NCI-H187 (cell line): ENCODE data around the gene DDRGK1.
"Not testable (repeated sequence)": the region's sequence is repeated elsewhere in the genome, so short reads cannot be mapped to it uniquely, and the experiment has no call there.

Experiments used
- DNase-seq, 2 experiments: peaks; one replicate each; lab custom pipeline; 2025; lab: John Stamatoyannopoulos, UW

DDRGK1 gene

GRCh38 chr20:3183896-3184612 lies 20.4 kb downstream of the DDRGK1 start:
- DNase-seq, result peak in 1 of 2 experiments; percentile 52

GRCh38 chr20:3182429-3182828 lies 22.1 kb downstream of the DDRGK1 start:
- DNase-seq, result not testable (repeated sequence)

GRCh38 chr20:3181270-3181669 lies 23.2 kb downstream of the DDRGK1 start:
- DNase-seq, result no peak

- no peak for DNase-seq
Observed at GRCh38 chr20:3180319-3180718, 24.2 kb downstream of the DDRGK1 start.

DNA sequence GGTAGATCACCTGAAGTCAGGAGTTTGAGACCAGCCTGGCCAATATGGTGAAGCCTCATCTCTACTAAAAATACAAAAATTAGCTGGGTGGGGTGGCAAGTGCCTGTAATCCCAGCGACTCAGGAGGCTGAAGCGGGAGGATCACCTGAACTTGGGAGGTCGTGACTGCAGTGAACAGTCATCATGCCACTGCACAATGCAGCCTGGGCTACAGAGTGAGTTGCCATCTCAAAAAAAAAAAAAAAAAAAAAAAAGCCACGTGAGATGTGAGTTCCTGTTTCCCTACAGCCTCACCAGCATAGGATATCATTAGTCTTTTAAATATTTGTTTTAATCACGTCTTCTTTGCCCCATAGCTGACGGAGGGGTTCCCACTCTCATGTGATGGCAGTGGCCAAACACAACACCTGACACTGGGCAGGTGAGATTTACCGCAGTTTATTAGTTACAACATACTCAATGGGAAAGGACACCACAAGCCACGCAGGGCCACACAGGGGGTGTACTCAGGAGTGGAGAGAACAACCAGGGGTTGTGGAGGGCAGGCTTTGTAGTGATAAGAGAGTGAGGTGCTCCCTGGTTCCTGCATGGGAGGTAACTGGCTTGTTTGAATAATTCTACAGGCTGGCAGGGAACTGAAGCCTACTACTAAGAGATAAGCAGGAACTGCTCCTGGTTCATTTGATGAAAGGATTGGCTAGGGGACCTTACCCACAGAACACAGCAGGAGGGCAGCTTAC lies 26.6 kb downstream of the DDRGK1 start:
- DNase-seq, result no peak

DNA sequence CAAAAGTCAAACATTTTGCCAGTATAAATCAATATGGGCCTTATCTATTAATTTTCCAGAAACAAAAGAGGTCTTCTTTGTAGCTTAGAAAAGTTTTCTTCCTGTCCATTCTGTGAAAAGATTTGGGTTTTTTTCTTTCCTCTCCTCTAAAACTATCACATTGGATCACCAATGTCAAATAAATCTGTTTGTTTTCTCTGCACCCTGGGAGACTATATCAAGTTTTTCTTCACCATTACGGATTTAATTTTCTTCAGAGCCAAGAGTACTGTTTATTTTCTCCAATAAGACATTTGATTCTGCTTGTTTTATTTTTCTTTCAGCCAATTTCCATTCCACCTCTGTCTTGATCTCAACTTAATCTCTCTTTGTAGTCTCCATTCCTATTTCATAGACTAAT lies 29.2 kb downstream of the DDRGK1 start:
- DNase-seq, result no peak

DNA sequence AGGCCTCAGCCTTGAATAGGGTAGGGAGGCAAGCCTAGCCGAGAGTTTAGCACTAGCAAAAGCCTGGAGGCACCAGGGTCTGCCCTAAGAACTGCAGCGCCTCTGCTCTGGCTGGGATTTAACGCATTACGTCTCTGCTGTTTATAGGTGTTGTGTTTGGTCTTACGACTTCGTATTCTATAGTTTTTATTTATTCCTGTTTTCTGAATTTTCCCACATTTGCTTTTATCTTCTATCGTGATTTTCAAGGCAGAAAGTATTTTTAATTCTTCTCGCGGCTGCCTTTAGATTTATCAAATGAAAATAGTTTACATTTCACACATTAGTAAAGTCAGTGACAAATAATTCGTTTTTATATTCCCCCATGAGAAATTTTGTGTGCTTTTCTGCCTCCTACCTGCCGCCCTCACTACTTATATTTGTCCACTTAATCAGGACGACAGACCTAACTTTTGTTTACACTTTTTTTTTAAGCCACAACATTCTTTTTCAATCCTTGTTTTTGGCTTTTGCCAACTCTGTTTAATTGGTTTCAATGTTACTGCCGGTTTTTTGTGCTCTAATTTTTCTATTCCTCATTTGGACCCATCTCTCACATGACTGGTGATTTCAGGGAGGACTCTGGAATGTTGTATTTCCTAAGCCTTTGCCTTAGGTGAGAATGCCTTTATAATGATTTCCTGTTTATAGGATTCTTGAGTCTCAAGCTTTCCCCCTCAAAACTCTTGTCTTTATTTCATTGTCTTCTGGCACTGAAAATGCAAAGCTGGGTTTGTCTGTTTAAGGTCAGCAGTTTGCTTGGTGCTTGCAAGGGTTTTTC lies 29.8 kb downstream of the DDRGK1 start:
- no peak for DNase-seq

DNA sequence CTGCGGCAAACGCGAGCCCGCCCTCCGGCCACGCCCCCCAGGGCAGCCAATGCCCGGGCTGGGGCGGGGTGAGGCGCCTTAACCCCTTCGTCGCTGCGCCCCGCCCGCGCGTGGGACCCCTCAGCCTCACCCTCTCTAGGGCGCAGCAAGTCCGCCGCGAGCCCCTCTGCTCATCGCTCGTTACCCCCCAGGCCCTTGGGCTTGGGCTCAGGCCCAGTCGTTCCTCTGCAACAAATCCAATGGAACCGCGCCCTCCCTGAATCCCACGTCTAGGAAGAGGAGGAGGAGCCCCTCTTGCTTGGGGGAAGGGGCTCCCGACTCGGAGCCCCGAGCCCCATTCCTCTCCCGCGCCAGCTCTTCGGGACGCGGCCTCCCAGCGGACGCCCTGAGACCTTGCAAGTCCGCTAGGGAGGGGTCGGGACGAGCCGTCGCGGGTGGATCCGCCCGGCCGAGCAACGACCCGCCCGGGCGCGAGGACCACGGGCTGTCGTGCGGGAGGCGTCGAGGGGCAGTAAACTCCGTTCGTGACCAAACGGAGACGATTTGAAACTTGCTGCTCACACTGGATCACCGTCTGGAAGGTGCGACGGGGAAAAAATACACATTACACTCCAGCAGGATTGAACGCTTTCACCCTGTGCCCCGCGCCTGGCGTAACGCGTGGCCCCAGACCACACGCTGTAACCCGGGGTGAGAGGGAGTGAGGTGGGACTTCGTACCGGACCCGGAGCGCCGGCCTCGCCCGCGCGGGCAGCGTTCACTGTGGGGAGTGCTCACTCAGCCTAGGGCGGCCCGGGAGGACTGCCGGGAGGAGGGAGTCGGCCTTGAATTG lies 30.7 kb downstream of the DDRGK1 start:
- DNase-seq, result peak; percentile 67 to 91

GRCh38 chr20:3172933-3173609 lies 31.4 kb downstream of the DDRGK1 start, which contains the start of gene LZTS3:
TSS of gene LZTS3 (minus strand) at chr20:3173549. CDS start at chr20:3167163, 6,386 bp downstream.
- DNase-seq, result peak; percentile 40 to 67

DNA sequence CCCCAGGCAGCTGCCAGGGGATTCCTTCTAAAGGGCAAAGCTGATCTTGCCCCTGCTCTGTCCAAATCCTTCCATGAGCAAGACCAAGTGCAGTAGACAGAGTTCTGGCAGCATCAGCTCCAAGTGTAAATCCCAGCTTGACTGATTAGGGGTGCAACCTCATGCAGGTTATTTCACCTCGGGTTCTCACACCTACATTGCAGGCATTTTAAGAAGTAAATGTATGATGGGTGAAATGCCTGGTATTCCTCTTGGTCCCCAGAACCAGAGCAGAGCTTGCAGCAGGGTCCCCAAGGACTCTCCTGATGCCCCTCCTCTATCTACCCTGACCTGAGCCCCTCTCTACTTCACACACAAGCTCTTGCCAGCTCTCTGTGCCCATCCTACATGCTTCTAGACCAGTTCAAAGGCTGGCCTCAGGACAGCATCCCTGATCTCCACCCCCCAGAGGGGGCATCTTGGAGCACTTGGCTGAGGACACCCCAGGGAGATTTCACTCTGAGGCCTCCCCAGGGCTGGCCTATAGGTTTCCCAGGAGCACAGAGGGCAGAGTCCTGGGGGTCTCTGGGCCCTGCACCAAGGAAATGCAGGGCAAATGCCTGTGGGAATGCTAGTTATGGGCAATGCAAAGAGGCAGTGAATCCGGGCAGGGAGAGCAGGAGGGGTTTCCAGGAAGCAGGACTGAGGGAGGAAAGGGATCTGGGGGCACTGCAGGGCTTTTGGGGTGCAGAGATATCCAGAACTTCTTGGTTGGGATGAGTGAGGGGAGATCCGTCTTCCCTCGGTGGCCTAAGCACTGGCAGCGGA lies 32.2 kb downstream of the DDRGK1 start:
- no peak for DNase-seq

DNA sequence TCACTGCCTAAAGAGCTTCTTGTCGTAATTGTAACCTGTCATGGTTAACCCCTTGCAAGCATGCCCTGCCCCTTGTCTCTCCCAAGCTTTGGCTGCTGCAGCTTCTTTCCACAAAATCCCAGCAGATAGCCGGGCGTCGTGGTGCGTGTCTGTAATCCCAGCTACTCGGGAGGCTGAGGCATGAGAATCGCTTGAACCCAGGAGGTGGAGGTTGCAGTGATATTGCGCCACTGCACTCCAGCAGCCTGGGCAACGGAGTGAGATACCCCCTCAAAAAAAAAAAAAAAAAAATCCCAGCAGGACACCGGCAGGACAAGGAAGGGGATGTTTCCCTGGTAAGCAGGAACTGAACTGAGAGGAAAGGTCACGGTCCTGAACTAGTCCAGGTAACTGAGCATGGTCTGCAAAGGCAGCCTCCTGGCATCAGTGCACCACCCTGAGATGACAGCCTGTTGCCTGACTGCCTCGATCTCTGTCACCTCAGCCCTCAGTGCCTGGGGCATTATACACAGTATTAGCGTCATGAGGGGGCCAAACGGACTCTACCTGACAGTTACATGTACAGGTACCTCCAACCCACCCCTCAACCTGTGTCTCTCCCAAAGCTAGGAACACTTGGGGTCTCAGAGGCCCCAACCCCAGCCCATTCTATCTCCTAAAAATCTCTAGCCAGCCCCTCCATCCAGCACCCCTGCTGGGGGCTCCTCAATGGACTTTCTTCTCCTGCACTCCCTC lies 32.9 kb downstream of the DDRGK1 start:
- DNase-seq, result no peak

DNA sequence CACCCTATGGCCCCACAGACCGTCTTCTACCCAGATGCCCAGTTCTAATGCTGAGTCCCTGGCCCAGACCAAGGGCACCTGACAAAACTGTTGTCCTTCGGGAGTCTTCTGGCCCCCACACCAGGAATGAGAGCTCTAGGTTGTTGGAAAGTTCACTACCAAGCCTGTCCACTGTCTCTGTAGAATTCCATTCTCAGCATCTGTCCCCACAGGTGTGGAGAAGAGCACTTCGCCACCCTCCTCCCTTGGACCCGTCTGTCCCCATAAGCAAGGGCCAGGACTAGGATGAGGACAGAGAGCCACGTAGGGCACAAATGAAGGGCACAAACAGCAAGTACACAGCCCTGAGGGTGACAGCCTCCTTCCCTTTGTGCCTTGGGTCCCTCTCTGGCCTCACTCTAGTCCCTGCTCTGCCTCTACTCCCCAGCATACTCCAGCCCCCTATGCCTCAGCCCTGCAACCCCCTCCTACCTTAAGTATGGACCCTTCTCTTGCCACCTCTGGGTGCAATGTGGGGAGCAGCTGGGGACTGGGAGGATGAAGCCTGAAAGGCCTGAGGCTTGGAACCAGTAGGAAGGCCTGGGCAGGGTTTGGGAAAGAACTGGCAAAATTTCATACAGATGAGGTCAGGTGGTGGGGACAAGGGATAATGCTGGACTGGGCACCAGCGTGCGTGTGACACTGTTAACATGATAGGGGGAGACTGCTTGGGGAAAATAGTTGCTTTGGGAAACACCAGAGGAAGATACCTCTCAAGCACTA lies 35.5 kb downstream of the DDRGK1 start:
- peak in 1 of 2 experiments; percentile 42 for DNase-seq

DNA sequence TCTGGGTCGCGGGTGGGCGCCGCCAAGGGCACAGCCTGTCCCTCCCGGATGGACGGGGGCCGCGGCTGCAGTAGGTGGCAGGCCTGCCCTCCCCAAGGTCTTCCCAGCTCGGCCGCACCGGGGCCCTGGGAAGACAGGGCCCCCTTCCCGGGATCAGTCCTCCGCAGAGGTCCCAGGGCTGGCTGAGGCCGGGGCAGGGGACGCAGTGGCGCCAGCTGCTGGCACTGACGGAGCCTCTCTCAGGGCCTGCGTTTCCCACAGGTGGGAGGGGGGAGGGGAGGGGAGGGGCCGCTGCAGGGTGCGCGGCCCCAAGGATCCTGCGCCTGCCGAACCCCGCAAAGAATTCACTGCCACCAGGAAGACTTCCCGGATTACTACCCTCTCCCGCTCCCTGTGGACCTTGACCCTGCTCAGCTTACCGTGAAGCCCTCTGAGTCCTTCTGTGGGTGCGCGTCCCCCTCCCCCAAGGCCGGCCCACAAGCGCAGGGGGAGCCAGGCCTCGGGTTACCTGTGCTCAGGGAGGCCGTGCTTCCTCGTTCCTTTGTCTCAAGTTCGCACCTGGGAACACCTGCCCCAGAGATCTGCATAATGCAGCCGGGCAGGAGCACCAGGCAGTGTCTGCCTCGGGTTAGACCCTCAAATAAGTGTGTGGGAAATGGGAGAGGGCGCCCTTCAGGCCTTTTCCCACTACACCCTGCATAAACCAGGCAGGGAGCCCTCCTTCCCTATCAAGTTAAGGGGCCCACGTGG lies 36.2 kb downstream of the DDRGK1 start:
- peak; percentile 47 to 75 for DNase-seq

DNA sequence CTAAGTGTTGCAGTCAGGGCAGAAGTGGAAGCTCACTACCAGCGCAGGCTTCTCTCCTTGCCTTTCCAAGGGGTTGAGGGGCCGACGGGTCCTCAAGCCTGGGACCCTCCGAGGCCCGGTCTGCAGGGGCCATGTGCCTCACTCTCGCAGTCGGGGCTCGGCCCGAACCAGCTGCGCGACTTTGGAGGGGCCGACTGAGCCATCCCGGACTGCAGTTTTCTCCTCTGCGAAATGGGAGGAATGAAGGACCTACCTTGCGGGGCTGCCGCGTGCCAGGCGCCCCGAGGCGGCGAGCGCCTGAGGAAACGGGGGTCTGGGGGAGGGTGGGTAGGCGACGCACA lies 36.8 kb downstream of the DDRGK1 start:
- DNase-seq, result no peak

- DNase-seq, result no peak
Observed at GRCh38 chr20:3166913-3167342, 37.6 kb downstream of the DDRGK1 start.

DNA sequence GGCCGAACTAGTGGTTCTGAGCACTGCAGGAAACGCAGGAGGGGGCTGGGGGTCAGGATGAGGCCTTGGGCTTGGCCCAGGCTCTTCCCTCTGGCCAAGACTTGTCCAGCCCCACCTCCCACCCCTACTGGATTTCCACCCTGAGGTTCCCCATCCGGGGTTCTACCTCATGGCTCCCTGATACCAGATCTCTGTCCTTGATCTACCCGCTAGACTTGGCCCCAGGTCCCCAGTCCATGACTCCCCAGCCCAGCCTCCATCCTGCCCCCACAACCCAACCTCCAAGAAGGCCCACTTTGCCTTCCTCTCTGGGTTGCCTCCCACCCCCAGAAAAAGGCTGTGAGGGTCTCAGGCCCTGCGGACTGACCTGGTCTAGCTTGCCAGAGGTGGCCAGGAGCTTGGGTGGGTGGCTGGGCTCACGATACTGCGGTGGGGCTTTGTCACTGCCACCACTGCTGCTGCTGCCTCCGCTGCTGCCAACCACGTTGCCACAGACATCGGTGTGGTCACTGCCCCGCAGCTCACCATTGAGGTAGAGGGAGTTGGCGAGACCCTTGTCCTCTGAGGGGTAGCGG lies 38.1 kb downstream of the DDRGK1 start:
- DNase-seq, result no peak

GRCh38 chr20:3165473-3166337 lies 38.8 kb downstream of the DDRGK1 start:
- DNase-seq, result peak; percentile 73 to 87
